GM12892 (cell line): ENCODE measurements around the gene ADD1.

ENCODE experiments used
- POLR2A ChIP-seq: IDR thresholded peaks from 2 replicates; pipeline ENCODE4 v1.6.1; 2011; ENCODE audit warnings: low read depth, low read length, control low read depth
- POLR2AphosphoS5 ChIP-seq: IDR thresholded peaks from 2 replicates; pipeline ENCODE4 v1.6.1; 2011; ENCODE audit warnings: low read depth, low read length, control low read depth
- TAF1 ChIP-seq: IDR thresholded peaks from 2 replicates; pipeline ENCODE4 v1.6.1; 2011; ENCODE audit warnings: low read depth, mild to moderate bottlenecking, control low read depth, low read length, borderline replicate concordance

GRCh38 chr4:2965262-2965661 is 121.6 kb downstream of the ADD1 start:
- TF ChIP-seq POLR2A (no peak), POLR2AphosphoS5 (no peak), TAF1 (no peak)
